GM13976 (cell line): ENCODE data around the gene AGBL1.

ENCODE experiments used
- DNase-seq: peaks from one replicate; pipeline ENCODE4 v3.0.0; 2012; ENCODE audit warnings: low spot score
- CTCF ChIP-seq: IDR thresholded peaks from 2 replicates; pipeline ENCODE4 v1.5.1; 2012; ENCODE audit warnings: borderline replicate concordance, mild to moderate bottlenecking; ENCODE audit not compliant: insufficient read depth; ENCODE audit errors: extremely low read depth, missing control alignments, control extremely low read depth
- in situ Hi-C: fragments of 300-500 bp; cut with MboI; formaldehyde crosslinking; loops from one replicate; pipeline ENCODE4 v1.12.0; 2022; ENCODE audit warnings: low sequenced_read_pairs, mixed read lengths, inconsistent platforms; ENCODE audit not compliant: unreplicated experiment

AGBL1 gene

GRCh38 chr15:86620641-86621349 lies 541.1 kb downstream of the AGBL1 start:
- in situ Hi-C loops, result no loop called here
- no peak for TF ChIP-seq CTCF
- DNase-seq, result no peak

- in situ Hi-C loops, result no loop called here
- no peak for DNase-seq
- TF ChIP-seq CTCF, result no peak
Measured at GRCh38 chr15:86623236-86623635, 543.6 kb downstream of the AGBL1 start.

GRCh38 chr15:86624261-86625036 lies 544.8 kb downstream of the AGBL1 start:
- DNase-seq, result no peak
- no peak for TF ChIP-seq CTCF
- in situ Hi-C loops, result no loop called here

GRCh38 chr15:86629409-86630356 lies 550.0 kb downstream of the AGBL1 start:
- in situ Hi-C loops, result no loop called here
- no peak for TF ChIP-seq CTCF
- no peak for DNase-seq

GRCh38 chr15:86630946-86631345 lies 551.3 kb downstream of the AGBL1 start:
- no peak for TF ChIP-seq CTCF
- no peak for DNase-seq
- in situ Hi-C loops, result no loop called here

- no peak for DNase-seq
- in situ Hi-C loops, result no loop called here
- TF ChIP-seq CTCF, result no peak
Measured at GRCh38 chr15:86634146-86634545, 554.5 kb downstream of the AGBL1 start.
